22Rv1 (cell line): ENCODE data around the gene FAM120B.

Source experiments
- H3K27ac ChIP-seq: fragments of 450-650 bp; 2 replicates; pipeline ENCODE4 v1.5.1; 2017
- CTCF ChIP-seq: fragments of 450-650 bp; IDR thresholded peaks from 2 replicates; pipeline ENCODE4 v1.5.1; 2017; ENCODE audit warnings: mild to moderate bottlenecking
- ZFX ChIP-seq: fragments of 450-650 bp; IDR thresholded peaks from 2 replicates; pipeline ENCODE4 v1.6.1; 2017; ENCODE audit warnings: antibody characterized with exemption, borderline replicate concordance

The FAM120B gene

GRCh38 chr6:170421921-170422320 lies 115.4 kb downstream of the FAM120B start:
- no peak overlapping the region for H3K27ac ChIP-seq
- TF ChIP-seq ZFX (no peak), CTCF (no peak)

GRCh38 chr6:170423030-170423429 lies 116.5 kb downstream of the FAM120B start:
- no peak for TF ChIP-seq CTCF
- no peak for TF ChIP-seq ZFX
- no peak overlapping the region for H3K27ac ChIP-seq

GRCh38 chr6:170423814-170424603 lies 117.5 kb downstream of the FAM120B start:
- no peak overlapping the region for H3K27ac ChIP-seq
- TF ChIP-seq ZFX: no peak
- TF ChIP-seq CTCF: no peak

- no peak overlapping the region for H3K27ac ChIP-seq
- TF ChIP-seq ZFX: no peak
- TF ChIP-seq CTCF: no peak
These were observed 118.1 kb downstream of the FAM120B start for GRCh38 chr6:170424604-170425126.

GRCh38 chr6:170429450-170429849 lies 122.9 kb downstream of the FAM120B start:
- no peak for TF ChIP-seq ZFX
- TF ChIP-seq CTCF: no peak
- no peak overlapping the region for H3K27ac ChIP-seq

GRCh38 chr6:170433163-170434116 lies 126.9 kb downstream of the FAM120B start:
- TF ChIP-seq ZFX: no peak
- TF ChIP-seq CTCF: no peak
- H3K27ac ChIP-seq: no peak overlapping the region
